Vagina (tissue), 2 donors: Measurements from ENCODE around the gene MEST. TPM values are rescaled to one million over a fixed set of nuclear protein-coding genes. Genes with fewer than 3 reads are reported as not detected.
"Not testable (repeated sequence)": the region's sequence is repeated elsewhere in the genome, so short reads cannot be mapped to it uniquely, and the experiment has no call there.

ENCODE experiments used
- DNase-seq, 2 donors: peaks; one replicate each; pipeline ENCODE4 v3.0.0-alpha.2; 2017; ENCODE audit errors: extremely low spot score in 2 of 2
- H3K27ac ChIP-seq: fragments of 200-600 bp; sonication (generic); one replicate; pipeline ENCODE4 v1.5.1; 2019
- H3K27me3 ChIP-seq: fragments of 200-600 bp; sonication (generic); one replicate; pipeline ENCODE4 v1.5.1; 2019
- H3K36me3 ChIP-seq, 2 donors: fragments of 200-600 bp; sonication (generic); one replicate each; pipeline ENCODE4 v1.5.1; 2017 to 2019
- H3K4me1 ChIP-seq: fragments of 200-600 bp; sonication (generic); one replicate; pipeline ENCODE4 v1.5.1; 2019
- H3K4me3 ChIP-seq, 2 donors: fragments of 200-600 bp; sonication (generic); 1 replicate in 1 of 2; 2 replicates in 1 of 2; pipeline ENCODE4 v1.5.1; 2016 to 2019
- H3K9me3 ChIP-seq: fragments of 200-600 bp; sonication (generic); one replicate; pipeline ENCODE4 v1.5.1; 2019
- CTCF ChIP-seq, 3 experiments: fragments of 450-650 bp in 2 of 3; fragments of 200-600 bp in 1 of 3; sonication (generic) in 1 of 3; IDR thresholded peaks; one replicate each; pipeline ENCODE4 v1.5.1; 2017 to 2019; ENCODE audit warnings: antibody characterized with exemption in 3 of 3, mild to moderate bottlenecking in 2 of 3, moderate library complexity in 2 of 3
- POLR2A ChIP-seq, 2 donors: fragments of 450-650 bp; IDR thresholded peaks; one replicate each; pipeline ENCODE4 v1.6.1; 2017; ENCODE audit warnings: antibody characterized with exemption in 2 of 2, mild to moderate bottlenecking in 2 of 2, moderate library complexity in 2 of 2
- POLR2AphosphoS5 ChIP-seq, 2 donors: sonication (generic); formaldehyde crosslinking; IDR thresholded peaks; one replicate each; pipeline ENCODE4 v1.9.0; 2017; ENCODE audit warnings: antibody characterized with exemption in 2 of 2, mild to moderate bottlenecking in 2 of 2, low read depth in 1 of 2; ENCODE audit not compliant: insufficient read depth in 1 of 2
- intact Hi-C: fragments of 100-400 bp; cut with DNase I; formaldehyde crosslinking; loops from one replicate; pipeline ENCODE4 v1.15.1; 2023
- total RNA-seq: library from RNA; depleted of rRNA; stranded (reverse); fragments of >200 nt; gene quantifications from one replicate; pipeline ENCODE4 v1.2.3, GENCODE V29; 2016

The MEST gene
- total RNA-seq, 1 donor from 2014 or later, result 28.5 TPM

- no peaks in the 10 kb centered on the region for H3K9me3 ChIP-seq
- no peaks in the 10 kb centered on the region for H3K27me3 ChIP-seq
- no peaks in the 10 kb centered on the region for H3K4me1 ChIP-seq
- intact Hi-C loops, result no loop called here
- H3K27ac ChIP-seq, result no peak overlapping the region
- TF ChIP-seq CTCF (IDR thresholded peaks at IDR 0.05) (no peak), POLR2A (IDR thresholded peaks at IDR 0.05) (no peak), POLR2AphosphoS5 (IDR thresholded peaks at IDR 0.05; ENCODE audit: insufficient read depth in 1 of 2, low read depth in 1 of 2) (no peak)
- H3K36me3 ChIP-seq, result no peaks in the 10 kb centered on the region
- no peak overlapping the region for H3K4me3 ChIP-seq
- DNase-seq, result peak in 1 of 2 donors; percentile 32
Measured at GRCh38 chr7:130529417-130529816, 37.5 kb downstream of the MEST start.

- H3K4me1 ChIP-seq, DNase-seq, H3K36me3 ChIP-seq, H3K27me3 ChIP-seq, intact Hi-C loops, H3K27ac ChIP-seq, H3K9me3 ChIP-seq, H3K4me3 ChIP-seq: not testable (repeated sequence)
Measured at GRCh38 chr7:130537894-130538293, 46.0 kb downstream of the MEST start.

- intact Hi-C loops, result not testable (repeated sequence)
Measured at GRCh38 chr7:130541287-130541686, 49.4 kb downstream of the MEST start.

GRCh38 chr7:130542297-130542696, 50.4 kb downstream of the MEST start:
- H3K27me3 ChIP-seq, intact Hi-C loops, H3K9me3 ChIP-seq, H3K27ac ChIP-seq, H3K4me1 ChIP-seq, H3K4me3 ChIP-seq, DNase-seq, H3K36me3 ChIP-seq: not testable (repeated sequence)

More at GRCh38 chr7:130541287-130541686, 49.4 kb downstream of the MEST start:
- H3K4me3 ChIP-seq, H3K4me1 ChIP-seq, H3K27ac ChIP-seq, H3K27me3 ChIP-seq, DNase-seq, H3K36me3 ChIP-seq, H3K9me3 ChIP-seq: not testable (repeated sequence)

GRCh38 chr7:130543487-130544010, 51.7 kb downstream of the MEST start:
- DNase-seq, result no peak
- Histone ChIP-seq H3K36me3 (peaks cover 0 to 4% of the 10 kb centered on the region in 2 donors), H3K9me3 (no peaks in the 10 kb centered on the region), H3K27ac (no peak overlapping the region), H3K4me3 (no peak overlapping the region), H3K4me1 (no peaks in the 10 kb centered on the region), H3K27me3 (no peaks in the 10 kb centered on the region)
- intact Hi-C loops, result no loop called here
- no peak for TF ChIP-seq CTCF (IDR thresholded peaks at IDR 0.05)
- no peak for TF ChIP-seq POLR2AphosphoS5 (IDR thresholded peaks at IDR 0.05; ENCODE audit: insufficient read depth in 1 of 2, low read depth in 1 of 2)
- no peak for TF ChIP-seq POLR2A (IDR thresholded peaks at IDR 0.05)

- Histone ChIP-seq H3K27me3 (no peaks in the 10 kb centered on the region), H3K4me3 (no peak overlapping the region), H3K36me3 (peaks cover 0 to 4% of the 10 kb centered on the region in 2 donors), H3K9me3 (no peaks in the 10 kb centered on the region), H3K4me1 (no peaks in the 10 kb centered on the region), H3K27ac (no peak overlapping the region)
- intact Hi-C loops, result no loop called here
- DNase-seq, result no peak
- TF ChIP-seq POLR2A (IDR thresholded peaks at IDR 0.05) (no peak), POLR2AphosphoS5 (IDR thresholded peaks at IDR 0.05; ENCODE audit: insufficient read depth in 1 of 2, low read depth in 1 of 2) (no peak), CTCF (IDR thresholded peaks at IDR 0.05) (no peak)
Measured at GRCh38 chr7:130544356-130544755, 52.5 kb downstream of the MEST start.
